GM11168 (cell line): ENCODE data around the gene CAMK1G.

ENCODE experiments used
- in situ Hi-C: fragments of 300-500 bp; cut with MboI; formaldehyde crosslinking; loops from one replicate; pipeline ENCODE4 v1.12.0; 2022; ENCODE audit warnings: low sequenced_read_pairs; ENCODE audit not compliant: unreplicated experiment

The CAMK1G gene

DNA sequence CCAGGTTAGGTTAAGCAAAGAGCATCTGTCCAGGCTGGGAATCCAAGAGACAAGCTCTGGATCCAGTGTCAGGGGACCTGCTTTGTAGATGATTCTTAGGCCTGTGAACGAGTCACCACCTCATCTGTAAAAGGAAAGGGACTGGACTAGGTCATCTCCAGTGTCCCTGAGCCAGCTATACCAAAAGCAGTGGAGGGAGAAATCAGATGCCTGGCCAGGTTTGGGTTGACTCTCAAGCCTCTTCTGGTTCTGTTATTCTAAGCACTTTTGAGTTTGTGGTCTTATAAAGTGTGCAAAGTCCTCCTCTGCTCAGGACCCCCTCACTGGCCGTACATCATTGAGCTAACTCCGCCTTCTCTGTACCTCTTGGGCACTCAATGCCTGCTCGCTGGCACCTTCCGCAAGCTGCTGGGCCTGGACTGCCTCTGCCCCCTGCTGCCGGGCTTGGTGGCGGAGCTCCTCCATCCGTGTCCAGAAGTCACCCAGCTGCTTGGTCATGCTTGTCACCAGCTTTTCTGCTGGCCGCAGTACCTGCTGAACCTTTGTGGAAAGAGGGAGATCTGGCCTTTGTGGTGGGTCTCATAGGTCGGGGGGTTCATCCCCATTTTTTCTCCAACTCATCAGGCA, 33.6 kb downstream of the CAMK1G start:
- in situ Hi-C loops, result no loop called here

DNA sequence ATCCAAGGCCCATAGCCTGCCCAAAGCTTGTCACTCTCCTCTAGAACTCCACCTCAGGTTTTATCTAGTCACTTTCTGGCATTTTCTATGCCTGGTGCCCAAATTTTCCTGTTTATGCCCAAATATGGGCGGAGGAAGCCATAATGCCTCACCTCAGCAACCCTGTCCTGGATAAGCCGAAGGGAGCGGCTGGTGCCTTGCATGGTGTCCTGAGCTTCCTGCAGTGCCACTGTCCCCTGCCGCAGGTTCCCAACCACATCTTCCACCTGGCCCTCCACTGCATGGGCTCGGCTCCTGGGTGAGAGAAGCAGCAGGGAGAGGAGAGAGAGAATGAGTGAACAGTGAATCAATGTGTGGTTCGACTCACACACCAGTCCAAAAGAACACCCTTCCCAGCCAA, 34.2 kb downstream of the CAMK1G start:
- in situ Hi-C loops, result no loop called here

DNA sequence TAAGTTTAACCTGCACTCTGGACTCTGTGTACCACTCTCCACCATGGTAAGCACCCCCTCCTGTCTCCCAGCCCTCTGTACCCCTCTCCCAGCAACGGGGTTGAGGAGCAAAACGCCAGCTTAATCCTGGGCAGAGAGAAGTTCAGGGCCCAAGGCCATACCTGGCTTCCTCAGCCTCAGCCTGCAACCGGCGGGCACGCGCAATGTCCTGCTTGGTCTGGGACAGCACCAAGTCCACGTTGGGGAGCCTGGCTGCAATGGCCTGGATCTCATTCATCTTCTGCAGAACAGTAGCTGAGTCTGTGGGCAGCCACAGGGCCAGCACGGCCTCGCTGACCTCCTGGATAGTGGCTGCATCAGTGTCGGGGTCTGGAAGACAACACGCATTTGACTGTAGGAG, 34.8 kb downstream of the CAMK1G start:
- in situ Hi-C loops, result no loop called here

DNA sequence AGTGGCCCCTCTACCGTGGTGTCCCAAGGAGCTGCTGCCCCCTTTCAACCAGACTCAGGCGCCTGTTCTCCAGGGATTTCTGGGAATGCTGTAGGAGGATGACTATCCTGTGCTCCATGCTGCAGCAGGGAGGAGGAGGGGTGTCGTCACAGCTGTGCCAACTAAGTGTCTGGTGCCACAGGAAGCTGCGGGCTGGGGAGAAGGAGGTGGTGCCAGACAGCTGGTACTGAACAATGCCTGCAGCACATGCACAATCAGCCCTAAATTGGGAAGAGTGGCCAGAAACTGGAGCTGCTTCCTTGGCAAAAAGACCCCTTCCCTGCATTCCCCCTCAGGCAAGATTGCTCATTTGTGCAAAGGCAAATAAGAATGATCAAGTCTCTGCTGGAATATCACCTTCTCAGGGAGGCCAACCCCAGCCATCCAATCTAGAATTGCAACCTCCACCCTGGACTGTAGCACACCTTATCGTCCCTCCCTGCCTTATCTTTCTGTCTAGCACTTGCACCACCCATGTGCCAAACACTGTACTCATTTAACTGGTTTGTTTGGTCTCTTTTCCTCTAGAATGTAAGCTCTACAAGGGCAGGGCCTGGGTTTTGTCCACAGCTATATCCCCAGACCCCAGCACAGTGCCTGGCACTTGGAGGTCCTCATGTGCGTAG, 35.4 kb downstream of the CAMK1G start:
- in situ Hi-C loops, result no loop called here

DNA sequence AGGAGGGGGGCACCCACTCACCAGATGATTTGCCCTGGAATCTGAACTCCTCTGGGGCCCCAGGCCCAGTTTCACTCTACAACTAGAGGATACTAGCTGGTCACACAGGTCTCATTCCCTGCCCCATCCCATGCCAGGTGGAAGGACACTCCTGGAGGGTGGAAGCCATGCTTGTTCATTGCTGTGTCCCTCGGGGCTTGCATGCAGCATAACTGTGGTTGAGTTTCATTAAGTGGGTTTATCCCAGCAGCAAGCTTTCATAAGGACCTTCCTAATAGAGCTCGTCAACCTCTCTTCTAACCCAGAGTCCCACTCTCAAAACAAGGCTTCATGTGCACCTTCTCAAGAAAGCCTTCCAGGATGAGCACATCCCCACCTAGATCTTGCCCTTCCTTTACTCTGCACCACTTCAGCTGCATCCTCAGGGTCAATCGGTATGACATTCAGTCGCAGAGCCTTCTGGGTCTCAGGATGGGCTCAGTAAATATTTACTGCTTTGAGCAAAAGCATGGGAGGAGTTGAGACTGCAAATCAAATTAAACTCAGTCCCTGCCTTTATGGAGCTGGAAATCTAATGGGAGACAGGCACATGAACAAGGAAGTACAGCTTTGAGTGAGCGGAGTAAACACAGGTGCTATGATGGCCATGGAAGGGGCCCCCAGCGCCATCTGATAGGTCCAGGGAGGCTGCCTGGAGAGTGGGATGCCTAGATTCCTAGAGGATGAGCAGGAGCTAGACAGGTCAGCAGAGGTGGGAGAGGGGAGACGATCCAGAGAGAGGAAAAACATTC, 36.4 kb downstream of the CAMK1G start:
- in situ Hi-C loops, result no loop called here

DNA sequence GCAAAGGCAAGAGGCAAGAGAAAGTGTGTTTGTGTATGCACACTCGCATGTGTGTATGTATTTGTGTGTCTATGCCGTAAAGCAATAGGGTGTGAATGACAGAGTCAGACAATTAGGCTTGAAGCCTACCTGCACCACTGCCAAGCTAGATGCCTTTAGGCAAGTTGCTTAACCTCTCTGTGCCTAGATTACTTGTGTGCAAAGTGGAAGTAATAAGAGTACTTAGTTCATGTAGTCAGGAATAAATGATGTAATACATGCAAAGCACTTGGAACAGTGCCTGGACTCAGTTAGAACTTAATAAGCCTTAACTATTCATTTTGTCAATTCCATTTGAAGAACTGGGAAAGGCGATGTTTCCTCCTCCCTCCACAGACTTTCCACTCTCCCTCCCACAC, 37.0 kb downstream of the CAMK1G start:
- in situ Hi-C loops, result no loop called here

DNA sequence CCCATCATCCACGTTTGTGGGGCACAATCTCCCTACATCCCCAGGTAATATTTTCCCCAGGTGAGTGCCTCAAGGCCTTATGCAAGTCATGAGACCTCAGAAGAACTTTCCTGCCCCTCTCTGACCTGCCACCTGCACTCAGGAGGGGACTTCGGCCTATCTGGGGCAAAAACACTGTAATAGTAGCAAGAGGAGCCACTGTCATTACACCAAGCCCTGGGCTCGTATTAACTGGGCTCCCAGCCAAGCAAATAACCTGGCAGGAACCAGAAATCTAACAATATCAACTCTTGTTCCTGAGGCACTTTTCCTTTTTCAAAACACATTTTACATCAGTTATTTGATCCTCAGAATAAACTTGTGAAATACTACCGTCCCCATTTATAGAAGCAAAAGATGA, 37.8 kb downstream of the CAMK1G start:
- in situ Hi-C loops, result no loop called here

DNA sequence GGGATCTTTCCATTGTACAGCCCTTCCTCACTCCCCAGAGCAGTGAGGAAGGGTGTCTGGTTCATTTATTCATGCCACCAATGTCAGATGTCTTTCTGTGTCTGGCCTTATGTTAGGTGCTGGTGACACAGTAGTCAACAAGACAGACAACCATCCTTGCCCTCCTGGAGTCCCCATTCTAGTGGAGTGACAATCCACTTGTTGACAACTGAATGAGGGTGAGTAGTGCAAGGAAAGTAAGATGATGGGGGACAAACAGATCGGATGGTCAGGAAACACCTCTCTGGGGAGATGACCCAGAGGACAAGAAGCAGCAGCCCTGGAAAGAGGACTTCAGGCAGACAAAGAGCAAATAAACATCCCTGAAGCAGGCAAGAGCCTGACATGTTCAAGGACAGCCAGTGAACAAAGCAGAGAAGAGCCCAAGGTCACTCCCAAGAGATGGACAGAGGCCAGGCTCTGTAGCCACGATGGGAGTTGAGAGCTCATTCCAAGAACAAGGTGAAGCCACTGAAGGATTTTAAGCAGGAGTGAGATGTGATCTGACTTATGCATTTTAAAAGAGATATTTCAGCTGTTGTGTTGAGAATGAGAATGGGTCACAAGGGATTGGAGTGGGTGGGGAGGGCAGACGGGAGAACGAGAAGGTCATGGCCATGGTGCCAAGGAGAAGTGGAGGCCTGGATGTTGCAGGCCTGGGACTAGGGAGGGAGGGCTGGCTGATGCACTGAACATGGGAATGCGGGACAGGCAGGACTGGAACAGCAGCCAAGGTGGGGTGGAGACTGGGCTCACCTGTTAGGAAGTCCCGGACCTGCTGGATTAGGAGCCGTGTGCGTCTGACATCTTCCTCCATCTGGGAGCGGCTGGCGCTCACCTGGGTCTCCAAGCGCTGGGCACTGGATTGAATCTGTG, 38.5 kb downstream of the CAMK1G start:
- in situ Hi-C loops, result no loop called here

DNA sequence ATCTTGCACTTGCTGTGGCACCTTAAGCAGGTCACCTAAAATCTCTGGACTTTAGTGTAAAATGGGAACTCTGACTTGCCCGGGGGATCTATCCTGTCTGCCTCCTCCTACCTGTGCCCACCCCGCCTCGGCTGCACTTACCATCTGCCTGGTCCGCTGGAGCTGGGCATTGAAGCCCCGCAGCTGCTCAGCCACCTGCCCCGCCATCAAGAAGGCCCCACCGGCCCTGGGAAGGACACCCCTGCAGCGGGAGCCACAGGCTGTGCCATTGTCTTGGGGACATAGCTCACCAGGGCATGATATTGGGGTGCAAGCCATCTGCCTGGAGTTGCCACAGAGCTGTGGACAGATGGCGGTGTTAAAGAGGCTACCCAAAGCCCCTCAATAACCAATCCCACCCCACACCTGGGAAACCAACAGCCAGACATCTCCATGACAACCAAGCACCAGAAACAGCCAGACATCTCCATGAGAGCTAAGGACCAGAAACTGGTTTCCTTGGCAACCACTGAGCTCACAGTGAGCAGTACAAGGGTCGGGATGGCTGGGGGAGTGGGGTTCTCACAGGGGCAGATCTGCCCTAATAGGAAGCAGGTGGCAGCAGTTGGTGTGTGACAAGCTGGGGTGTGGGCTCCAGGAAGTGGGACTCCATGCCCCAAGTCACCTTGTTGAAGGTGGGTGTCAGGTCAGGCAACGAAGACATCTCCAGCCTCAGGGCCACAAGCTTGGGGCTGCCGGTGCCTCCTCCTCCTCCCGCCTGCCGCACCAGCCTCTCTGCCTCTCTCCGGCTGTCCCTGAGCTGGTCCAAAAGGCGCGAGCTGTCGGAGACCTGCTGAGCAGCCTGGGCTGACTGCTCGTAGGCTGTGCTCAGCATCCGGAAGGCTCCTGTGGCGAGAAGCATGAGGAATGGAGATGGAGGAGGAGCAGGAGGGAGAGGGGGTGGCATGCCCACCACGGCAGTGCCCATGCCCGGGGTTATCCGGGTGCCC, 39.6 kb downstream of the CAMK1G start:
- in situ Hi-C loops, result no loop called here

DNA sequence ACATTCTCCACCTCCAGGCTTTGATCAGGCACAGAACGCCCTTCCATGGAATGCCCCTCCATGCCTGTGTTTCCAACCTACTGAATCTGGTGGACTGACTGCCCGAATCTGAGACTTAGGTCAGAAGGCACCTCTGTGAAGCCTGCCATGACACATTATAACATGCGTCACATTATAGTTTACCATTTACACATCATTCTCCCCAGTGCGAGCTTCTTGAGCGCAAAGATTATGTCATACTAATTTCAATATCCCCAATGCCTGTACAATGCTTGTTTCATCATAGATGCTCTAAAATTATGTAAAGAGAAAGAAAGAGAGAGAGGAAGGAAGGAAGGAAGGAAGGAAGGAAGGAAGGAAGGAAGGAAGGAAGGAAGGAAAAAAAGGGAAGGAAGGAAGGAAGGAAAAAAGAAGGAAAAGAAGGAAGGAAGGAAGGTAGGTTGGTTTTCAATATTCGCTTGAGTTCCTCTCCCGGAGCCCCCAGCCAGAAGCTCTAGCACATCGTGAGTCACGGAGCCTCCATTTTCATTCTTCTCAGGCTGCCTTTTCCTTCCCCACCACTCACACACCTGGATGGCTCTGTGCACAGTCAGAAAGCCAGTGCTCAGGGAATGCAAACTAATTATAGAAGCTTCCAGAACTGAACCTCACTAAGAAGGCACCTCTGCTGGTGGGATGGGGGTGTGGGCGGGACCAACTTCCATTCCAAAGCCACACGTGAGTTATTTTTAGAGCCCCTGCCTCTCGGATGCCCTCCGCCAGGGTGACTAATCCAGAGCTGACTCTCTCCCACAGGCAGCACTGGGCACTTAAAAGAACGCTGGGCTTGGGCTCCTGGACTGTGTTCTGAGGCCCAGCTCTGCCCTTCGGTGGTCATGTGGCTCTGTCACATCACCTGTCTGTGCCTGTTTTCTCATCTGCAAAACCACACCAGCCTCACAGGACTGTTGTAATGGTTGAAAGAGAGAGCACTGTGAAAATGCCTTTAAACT, 41.3 kb downstream of the CAMK1G start:
- in situ Hi-C loops, result no loop called here

DNA sequence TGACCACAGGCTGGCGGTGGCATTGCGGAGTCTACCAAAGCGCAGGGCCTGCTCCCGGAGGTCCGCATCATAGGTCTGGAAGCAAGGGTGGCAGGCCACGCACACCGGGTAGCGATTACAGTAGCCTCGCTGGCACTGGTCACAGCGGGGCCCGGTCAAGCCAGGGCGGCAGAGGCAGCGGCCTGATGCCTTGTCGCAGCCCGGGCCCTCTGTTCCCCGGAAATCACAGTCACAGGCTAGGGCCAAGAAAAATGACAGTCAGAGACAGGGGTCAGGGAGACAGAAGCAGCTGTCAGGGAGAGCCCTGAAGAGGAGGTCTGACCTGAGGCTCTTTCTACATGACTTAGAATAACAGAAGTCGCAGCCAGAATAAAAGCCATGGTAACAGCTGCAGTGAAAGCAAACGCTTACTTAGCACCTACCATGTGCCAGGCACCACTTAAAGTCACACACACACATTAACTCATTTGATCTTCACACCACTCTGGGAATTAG, 42.3 kb downstream of the CAMK1G start:
- in situ Hi-C loops, result no loop called here

DNA sequence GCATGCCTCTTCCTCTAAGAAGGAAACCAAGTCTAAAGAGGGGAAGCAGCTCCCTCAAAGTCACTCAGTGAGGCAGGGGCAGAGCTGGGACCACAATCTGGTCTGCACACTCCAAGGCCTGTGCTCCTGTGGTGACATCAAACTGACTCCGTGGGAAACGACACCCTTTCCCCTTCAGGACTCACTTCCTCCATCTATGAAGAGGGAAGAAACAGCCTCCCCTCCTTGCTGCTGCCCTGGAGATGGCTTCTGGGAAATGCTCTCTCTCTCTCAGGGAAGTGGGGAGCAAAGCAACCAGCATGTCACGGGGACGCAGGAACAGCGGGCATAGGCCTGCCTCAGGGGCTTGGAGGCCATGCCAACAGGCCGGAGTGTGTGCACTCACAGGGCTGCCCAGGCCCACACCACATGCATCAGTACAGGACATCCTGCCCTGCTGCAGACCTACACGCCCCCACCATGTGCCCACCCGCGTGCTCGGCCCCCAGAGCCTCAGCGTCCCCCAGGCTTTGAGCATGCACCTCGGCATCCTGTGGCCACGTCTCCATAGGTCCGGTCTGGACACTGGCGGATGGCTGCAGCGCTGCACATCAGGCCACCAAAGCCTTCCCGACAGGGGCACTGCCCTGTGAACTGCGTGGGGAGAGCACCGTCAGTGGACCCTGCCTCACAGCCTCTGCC, 43.0 kb downstream of the CAMK1G start:
- in situ Hi-C loops, result no loop called here

DNA sequence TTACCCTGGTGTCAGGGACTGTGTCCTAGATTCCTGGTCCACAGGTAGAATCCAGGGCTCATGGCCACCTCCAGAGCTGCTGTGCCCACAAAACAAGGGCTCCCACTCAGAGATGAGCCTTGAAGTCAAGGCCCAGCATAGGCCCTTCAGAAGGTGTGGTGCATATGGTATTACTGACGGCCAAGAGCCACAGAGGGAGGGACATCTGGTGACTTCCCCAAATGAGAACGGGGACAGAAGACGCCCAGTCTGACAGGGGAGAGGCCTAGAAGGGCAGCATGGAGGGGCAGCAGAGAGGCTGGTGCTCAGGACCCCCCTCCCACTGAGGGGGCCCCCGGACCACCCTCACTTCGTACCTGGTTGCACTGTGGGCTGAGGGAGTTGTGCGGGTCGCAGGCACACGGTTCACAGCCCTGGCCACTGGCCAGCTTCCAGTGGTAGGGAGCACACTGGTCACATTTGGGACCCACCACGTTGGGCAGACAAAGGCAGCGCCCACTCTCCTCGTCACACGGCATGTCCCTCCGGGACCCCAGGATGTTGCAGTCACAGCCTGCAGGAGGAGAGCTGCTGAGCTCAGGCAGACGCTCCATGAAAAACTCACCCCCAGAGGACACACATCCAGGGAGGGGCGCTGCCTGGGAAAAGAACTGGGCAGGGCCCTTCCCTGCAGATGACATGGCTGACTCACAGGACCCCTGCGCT, 43.7 kb downstream of the CAMK1G start:
- in situ Hi-C loops, result no loop called here

DNA sequence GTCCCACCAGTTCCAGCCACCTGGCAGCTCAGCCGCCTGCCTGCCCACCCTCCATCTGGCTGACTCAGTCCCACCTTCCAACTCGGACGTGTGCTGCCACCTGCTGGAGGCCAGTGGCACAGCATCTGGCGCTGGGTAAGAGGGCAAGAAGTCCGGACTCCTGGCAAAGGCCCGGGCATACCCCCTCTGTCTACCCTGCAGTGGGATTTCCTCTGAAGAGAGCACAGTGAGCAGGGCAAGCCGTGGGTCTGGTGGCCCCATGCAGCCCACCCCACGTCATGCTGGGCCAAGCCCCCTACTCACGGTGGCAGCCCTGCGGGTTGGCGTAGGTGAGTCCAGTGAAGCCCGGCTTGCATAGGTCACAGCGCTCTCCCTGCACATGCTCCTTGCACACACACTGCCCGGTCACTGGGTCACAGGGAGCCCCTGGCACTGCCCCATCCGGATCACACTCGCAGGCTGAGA, 44.2 kb downstream of the CAMK1G start:
- in situ Hi-C loops, result no loop called here

DNA sequence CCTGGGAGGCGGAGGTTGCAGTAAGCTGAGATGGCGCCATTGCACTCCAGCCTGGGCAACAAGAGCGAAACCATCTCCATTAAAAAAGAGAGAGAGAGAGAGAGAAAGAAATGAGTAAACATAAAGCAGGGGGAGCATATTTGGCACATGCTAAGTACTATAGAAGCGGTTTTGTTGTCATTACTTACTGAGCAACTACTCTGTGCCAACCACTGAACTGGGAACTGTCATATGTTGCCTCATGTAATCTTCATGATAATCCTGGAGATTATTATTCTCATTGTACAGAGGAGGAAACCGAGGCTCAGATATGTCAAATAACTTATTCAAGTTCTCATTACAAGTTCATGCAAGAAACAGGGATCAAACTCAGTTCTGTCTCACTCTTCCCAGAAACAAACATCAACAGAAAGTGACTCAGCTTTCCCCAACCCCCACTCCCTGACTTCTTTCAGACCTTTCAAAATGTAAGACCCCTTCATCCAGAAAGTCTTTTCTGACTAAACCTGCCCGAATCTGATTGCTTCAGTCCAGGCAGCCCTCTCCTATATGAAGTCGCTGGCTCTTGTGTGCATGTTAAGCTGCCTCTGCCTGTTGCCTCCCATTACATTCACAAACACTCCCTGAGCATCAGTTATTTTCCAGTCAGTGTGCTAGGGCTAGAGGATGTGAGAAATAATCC, 45.2 kb downstream of the CAMK1G start:
- in situ Hi-C loops, result no loop called here
